Natural killer cell (primary cell): Measurements from ENCODE around the gene KCNT2. TPM values are rescaled to one million over a fixed set of nuclear protein-coding genes. Genes with fewer than 3 reads are reported as not detected.

Experiments used
- ATAC-seq, 3 donors: fragments of 150-1000 bp in 2 of 3; fragments of 200-7000 bp in 1 of 3; cut with Tn5 transposase; 1 replicate in 1 of 3; 2 replicates in 2 of 3; pipeline ENCODE4 v1.10.0; 2021; ENCODE audit warnings: mild to moderate bottlenecking in 2 of 3, moderate library complexity in 2 of 3
- DNase-seq, 2 donors: peaks; one replicate each; pipeline versions ENCODE4 v3.0.0 to v3.0.0-alpha.2; 2013 to 2021; ENCODE audit warnings: mixed read lengths in 1 of 2
- H3K27ac ChIP-seq: one replicate; pipeline ENCODE4 v1.5.1; 2013; ENCODE audit warnings: mild to moderate bottlenecking, low read length
- H3K27me3 ChIP-seq: one replicate; pipeline ENCODE4 v1.6.1; 2013; ENCODE audit warnings: low read length; ENCODE audit not compliant: control insufficient read depth, insufficient read depth
- H3K36me3 ChIP-seq: one replicate; pipeline ENCODE4 v1.6.1; 2013; ENCODE audit warnings: low read length; ENCODE audit not compliant: control insufficient read depth, insufficient read depth
- H3K4me1 ChIP-seq: one replicate; pipeline ENCODE4 v1.6.1; 2013; ENCODE audit warnings: low read length; ENCODE audit not compliant: control insufficient read depth, insufficient read depth
- H3K4me3 ChIP-seq: one replicate; pipeline ENCODE4 v1.5.1; 2013; ENCODE audit warnings: low read length
- H3K9me3 ChIP-seq: one replicate; pipeline ENCODE4 v1.6.1; 2013; ENCODE audit warnings: low read length; ENCODE audit not compliant: control insufficient read depth, insufficient read depth
- H3K27ac Mint-ChIP-seq, 2 donors: one replicate each; pipeline ENCODE4 v1.8.0; 2022; ENCODE audit warnings: mild to moderate bottlenecking in 2 of 2, mixed read lengths in 2 of 2, moderate library complexity in 1 of 2
- H3K27me3 Mint-ChIP-seq, 2 donors: one replicate each; pipeline ENCODE4 v1.8.0; 2022; ENCODE audit warnings: low read depth in 2 of 2, mixed read lengths in 2 of 2
- H3K36me3 Mint-ChIP-seq: one replicate; pipeline ENCODE4 v1.8.0; 2022; ENCODE audit warnings: mixed read lengths
- H3K4me1 Mint-ChIP-seq, 2 donors: one replicate each; pipeline ENCODE4 v1.8.0; 2022; ENCODE audit warnings: mixed read lengths in 2 of 2
- H3K4me3 Mint-ChIP-seq: one replicate; pipeline ENCODE4 v1.8.0; 2022; ENCODE audit warnings: mild to moderate bottlenecking, moderate library complexity, mixed read lengths
- H3K9me3 Mint-ChIP-seq, 2 donors: one replicate each; pipeline ENCODE4 v1.8.0; 2022; ENCODE audit warnings: mixed read lengths in 2 of 2
- WGBS: methylation state at CpG from one replicate; pipeline ENCODE4 v1.1.7; 2013; ENCODE audit warnings: missing lambda C conversion rate; ENCODE audit not compliant: insufficient coverage; 5-methylcytosine and 5-hydroxymethylcytosine counted together
- intact Hi-C: fragments of 100-400 bp; cut with micrococcal nuclease; formaldehyde crosslinking; loops from one replicate; pipeline ENCODE4 v1.14.2; 2022
- total RNA-seq, 4 donors: library from RNA; stranded (reverse); fragments of 120-200 nt in 1 of 4; gene quantifications; one replicate each; pipeline versions ENCODE4 v1.2.3 to v1.2.4, GENCODE V29; 2013 to 2022
- TF ChIP-seq, protein P1 (sequence below): fragments of 200-600 bp; IDR thresholded peaks from one replicate; pipeline ENCODE4 v1.8.0; 2022; ENCODE audit warnings: antibody characterized with exemption

The KCNT2 gene
- total RNA-seq, 3 donors from 2014 or later (not counting 1 experiment from before 2014, with no cell fraction given) = not detected

DNA sequence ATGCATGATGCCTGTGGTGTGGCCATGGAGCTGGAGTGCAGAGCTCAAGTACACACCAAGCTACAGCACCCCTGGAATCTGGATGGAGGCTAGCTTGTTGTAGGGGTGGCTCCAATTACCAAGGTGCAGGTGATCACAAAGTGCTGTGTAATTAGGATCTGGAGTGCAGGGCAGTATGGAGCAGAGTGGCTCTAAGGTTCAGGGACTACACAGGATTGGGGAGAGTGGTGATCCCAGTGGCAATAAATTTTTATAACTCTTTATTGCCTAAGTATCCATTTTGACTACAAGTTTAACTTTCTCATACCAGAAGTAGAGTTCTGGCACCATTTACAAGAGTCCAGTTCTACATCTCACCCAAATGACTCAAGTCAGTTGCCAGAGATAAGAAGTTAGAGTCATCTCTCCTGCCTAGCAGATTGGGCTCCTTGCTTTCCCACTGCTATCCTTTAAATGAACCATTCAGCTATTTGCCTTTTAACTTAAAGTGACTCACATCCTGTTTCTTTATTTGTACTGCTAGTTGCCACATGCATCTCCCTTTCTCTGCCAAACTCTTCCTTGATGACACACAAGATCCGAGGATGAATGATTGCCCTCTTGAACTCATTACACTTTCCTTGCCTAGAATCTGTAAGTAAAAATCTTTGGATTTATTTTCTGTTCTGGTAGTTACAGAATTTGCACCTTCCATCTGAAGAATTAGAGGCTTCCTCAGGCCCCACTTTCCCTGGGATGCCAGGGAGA is 427.2 kb downstream of the KCNT2 start:
- Mint-ChIP-seq H3K9me3 (peaks cover 12 to 17% of the 10 kb centered on the region in 2 donors), H3K27ac (no peak overlapping the region), H3K27me3 (no peaks in the 10 kb centered on the region), H3K4me1 (no peaks in the 10 kb centered on the region), H3K4me3 (no peak overlapping the region), H3K36me3 (no peaks in the 10 kb centered on the region)
- no peaks in the 10 kb centered on the region for H3K36me3 ChIP-seq
- H3K27me3 ChIP-seq = no peaks in the 10 kb centered on the region
- H3K9me3 ChIP-seq = no peaks in the 10 kb centered on the region
- H3K4me3 ChIP-seq = no peak overlapping the region
- no peak for ATAC-seq
- H3K4me1 ChIP-seq = no peaks in the 10 kb centered on the region
- TF ChIP-seq, protein P1, sequence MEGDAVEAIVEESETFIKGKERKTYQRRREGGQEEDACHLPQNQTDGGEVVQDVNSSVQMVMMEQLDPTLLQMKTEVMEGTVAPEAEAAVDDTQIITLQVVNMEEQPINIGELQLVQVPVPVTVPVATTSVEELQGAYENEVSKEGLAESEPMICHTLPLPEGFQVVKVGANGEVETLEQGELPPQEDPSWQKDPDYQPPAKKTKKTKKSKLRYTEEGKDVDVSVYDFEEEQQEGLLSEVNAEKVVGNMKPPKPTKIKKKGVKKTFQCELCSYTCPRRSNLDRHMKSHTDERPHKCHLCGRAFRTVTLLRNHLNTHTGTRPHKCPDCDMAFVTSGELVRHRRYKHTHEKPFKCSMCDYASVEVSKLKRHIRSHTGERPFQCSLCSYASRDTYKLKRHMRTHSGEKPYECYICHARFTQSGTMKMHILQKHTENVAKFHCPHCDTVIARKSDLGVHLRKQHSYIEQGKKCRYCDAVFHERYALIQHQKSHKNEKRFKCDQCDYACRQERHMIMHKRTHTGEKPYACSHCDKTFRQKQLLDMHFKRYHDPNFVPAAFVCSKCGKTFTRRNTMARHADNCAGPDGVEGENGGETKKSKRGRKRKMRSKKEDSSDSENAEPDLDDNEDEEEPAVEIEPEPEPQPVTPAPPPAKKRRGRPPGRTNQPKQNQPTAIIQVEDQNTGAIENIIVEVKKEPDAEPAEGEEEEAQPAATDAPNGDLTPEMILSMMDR = no peak
- DNase-seq = no peak
- WGBS = 67% methylated on average over 1 of the region's 1 CpG
- H3K27ac ChIP-seq = no peak overlapping the region
- intact Hi-C loops = no loop called here

DNA sequence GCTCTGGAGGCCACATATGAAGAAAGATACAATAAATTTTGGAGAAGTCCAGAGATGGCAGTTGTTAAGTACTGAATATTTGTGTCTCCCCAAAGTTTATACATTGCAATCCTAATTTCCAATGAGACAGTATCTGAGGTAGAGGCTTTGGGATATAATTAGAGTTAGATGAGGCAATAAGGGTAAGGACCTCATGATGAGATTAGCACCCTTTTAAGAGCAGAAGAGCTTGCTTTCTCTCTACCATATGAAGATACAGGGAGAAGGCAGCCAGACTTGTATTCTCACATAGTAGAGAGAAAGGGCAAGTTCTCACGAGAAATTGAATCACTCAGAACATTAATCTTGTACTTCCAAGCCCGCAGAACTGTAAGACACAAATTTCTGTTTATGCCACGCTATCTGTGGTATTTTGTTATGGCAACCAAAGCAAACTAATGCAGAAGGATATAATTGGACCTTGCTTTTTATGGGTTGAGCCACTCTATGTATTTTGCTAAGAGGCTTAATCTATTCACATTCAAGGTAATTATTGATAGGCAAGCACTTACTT is 430.1 kb downstream of the KCNT2 start:
- Histone ChIP-seq H3K4me1 (no peaks in the 10 kb centered on the region), H3K9me3 (no peaks in the 10 kb centered on the region), H3K27ac (no peak overlapping the region), H3K36me3 (no peaks in the 10 kb centered on the region), H3K27me3 (no peaks in the 10 kb centered on the region), H3K4me3 (no peak overlapping the region)
- Mint-ChIP-seq H3K9me3 (peaks cover 11 to 17% of the 10 kb centered on the region in 2 donors), H3K4me3 (no peak overlapping the region), H3K27me3 (no peaks in the 10 kb centered on the region), H3K36me3 (no peaks in the 10 kb centered on the region), H3K4me1 (no peaks in the 10 kb centered on the region), H3K27ac (no peak overlapping the region)
- 72% methylated on average over 2 of the region's 3 CpGs for WGBS
- DNase-seq (no peak), ATAC-seq (no peak)
- TF ChIP-seq, protein P1 = no peak
- intact Hi-C loops = no loop called here

Other genes with a start within 250 kb of the KCNT2 start
- gene CFH, start 43.6 kb upstream of the KCNT2 start, total RNA-seq = 1 to 10 TPM in 2 of 3 donors, under 1 TPM in 1; 0.88 to 2.8 (median 2.7) TPM
- not detected for gene CFHR3, start 166.4 kb upstream of the KCNT2 start, total RNA-seq
- not detected for gene CFHR1, start 211.3 kb upstream of the KCNT2 start, total RNA-seq